IMR-90 (cell line): ENCODE results near the gene MPV17L. TPM values are rescaled to one million over a fixed set of nuclear protein-coding genes. Genes with fewer than 3 reads are reported as not detected.
A peak's percentile ranks its signal among the peaks of the same experiment; 100 is the strongest.

Source experiments
- ATAC-seq: fragments of 200-7000 bp; cut with Tn5 transposase; 2 replicates; pipeline ENCODE4 v1.9.1; 2020; ENCODE audit warnings: low read depth, mild to moderate bottlenecking, moderate library complexity
- BruUV-seq: library from RNA; stranded (reverse); fragments of 400-500 nt; replicated peaks from 2 replicates; lab custom pipeline; 2021; lab: Mats Ljungman, UMichigan
- CTCF ChIA-PET: fragments of 300-600 bp; formaldehyde crosslinking; extraction: SDS; loops from one replicate; lab custom pipeline; 2021; ENCODE audit warnings: antibody characterized with exemption; lab: Yijun Ruan, JAX
- POLR2A ChIA-PET: fragments of 300-600 bp; sonication (Branson Sonifier 250); formaldehyde crosslinking; loops from one replicate; lab custom pipeline; 2022; ENCODE audit warnings: antibody characterized with exemption; ENCODE audit not compliant: unreplicated experiment; lab: Charles Lee
- DNase-seq: peaks from one replicate; pipeline ENCODE4 v3.0.0; 2013
- H2AFZ ChIP-seq: replicated peaks from 2 replicates; pipeline ENCODE3; 2013; ENCODE audit warnings: low read length, mild to moderate bottlenecking; ENCODE audit not compliant: poor library complexity
- H2AK5ac ChIP-seq: 2 replicates; pipeline ENCODE4 v1.6.1; 2013; ENCODE audit warnings: low read depth, low read length, inconsistent platforms
- H2AK9ac ChIP-seq: replicated peaks from 2 replicates; pipeline ENCODE3; 2013; ENCODE audit warnings: mild to moderate bottlenecking, low read depth, low read length, moderate library complexity; ENCODE audit not compliant: poor library complexity
- H2BK120ac ChIP-seq: 2 replicates; pipeline ENCODE4 v1.6.1; 2013; ENCODE audit warnings: low read depth, low read length, inconsistent platforms
- H2BK15ac ChIP-seq: 3 replicates; pipeline ENCODE4 v1.6.1; 2013; ENCODE audit warnings: low read depth, low read length, inconsistent platforms
- H2BK20ac ChIP-seq: 2 replicates; pipeline ENCODE4 v1.6.1; 2013; ENCODE audit warnings: low read depth, mild to moderate bottlenecking, inconsistent platforms, low read length, moderate library complexity
- H2BK5ac ChIP-seq: 2 replicates; pipeline ENCODE4 v1.6.1; 2013; ENCODE audit warnings: mild to moderate bottlenecking, low read depth, low read length, inconsistent platforms; ENCODE audit not compliant: poor library complexity, severe bottlenecking
- H3K14ac ChIP-seq: replicated peaks from 2 replicates; pipeline ENCODE4 v1.6.1; 2013; ENCODE audit warnings: low read depth, low read length, inconsistent platforms
- H3K18ac ChIP-seq: 2 replicates; pipeline ENCODE4 v1.6.1; 2013; ENCODE audit warnings: low read depth, low read length, control low read depth
- H3K23ac ChIP-seq: 2 replicates; pipeline ENCODE4 v1.6.1; 2013; ENCODE audit warnings: low read depth, low read length, inconsistent platforms
- H3K27ac ChIP-seq: 2 replicates; pipeline ENCODE4 v1.5.1; 2013; ENCODE audit warnings: mild to moderate bottlenecking, control low read depth, low read length; ENCODE audit not compliant: insufficient read depth
- H3K27me3 ChIP-seq: 2 replicates; pipeline ENCODE4 v1.6.1; 2013; ENCODE audit warnings: low read length; ENCODE audit not compliant: control insufficient read depth, insufficient read depth
- H3K36me3 ChIP-seq: 2 replicates; pipeline ENCODE4 v1.6.1; 2013; ENCODE audit warnings: low read length, mixed read lengths; ENCODE audit not compliant: control insufficient read depth, insufficient read depth
- H3K4ac ChIP-seq: 2 replicates; pipeline ENCODE4 v1.6.1; 2013; ENCODE audit warnings: low read depth, low read length, inconsistent platforms
- H3K4me1 ChIP-seq: 2 replicates; pipeline ENCODE4 v1.6.1; 2013; ENCODE audit warnings: low read length, mixed read lengths; ENCODE audit not compliant: control insufficient read depth, insufficient read depth
- H3K4me2 ChIP-seq: 2 replicates; pipeline ENCODE4 v1.6.1; 2013; ENCODE audit warnings: low read depth, mild to moderate bottlenecking, control low read depth, low read length, moderate library complexity
- H3K4me3 ChIP-seq: 2 replicates; pipeline ENCODE4 v1.5.1; 2013; ENCODE audit warnings: low read depth, mild to moderate bottlenecking, control low read depth, low read length, moderate library complexity; ENCODE audit not compliant: insufficient read depth
- H3K56ac ChIP-seq: 2 replicates; pipeline ENCODE4 v1.6.1; 2013; ENCODE audit warnings: low read length, inconsistent platforms; ENCODE audit not compliant: insufficient read depth; ENCODE audit errors: extremely low read depth
- H3K79me1 ChIP-seq, 2 experiments: 2 replicates each; pipeline ENCODE4 v1.6.1; 2013; ENCODE audit warnings: low read length in 2 of 2, inconsistent platforms in 1 of 2, low read depth in 1 of 2
- H3K9ac ChIP-seq: 2 replicates; pipeline ENCODE4 v1.6.1; 2013; ENCODE audit warnings: low read depth, low read length, control low read depth
- H3K9me1 ChIP-seq: 2 replicates; pipeline ENCODE4 v1.6.1; 2013; ENCODE audit warnings: low read length, inconsistent platforms; ENCODE audit not compliant: insufficient read depth
- H3K9me3 ChIP-seq: 2 replicates; pipeline ENCODE4 v1.6.1; 2013; ENCODE audit warnings: low read length; ENCODE audit not compliant: control insufficient read depth, insufficient read depth
- H4K20me1 ChIP-seq: 2 replicates; pipeline ENCODE4 v1.6.1; 2013; ENCODE audit warnings: low read length, inconsistent platforms; ENCODE audit not compliant: insufficient read depth
- H4K5ac ChIP-seq: 2 replicates; pipeline ENCODE4 v1.6.1; 2013; ENCODE audit warnings: mild to moderate bottlenecking, low read depth, low read length, control low read depth
- H4K8ac ChIP-seq, 2 experiments: 2 replicates each; pipeline ENCODE4 v1.6.1; 2013; ENCODE audit warnings: low read depth in 2 of 2, low read length in 2 of 2, control low read depth in 1 of 2, inconsistent platforms in 1 of 2
- H4K91ac ChIP-seq: 2 replicates; pipeline ENCODE4 v1.6.1; 2013; ENCODE audit warnings: low read depth, low read length, inconsistent platforms; ENCODE audit not compliant: insufficient read depth
- CTCF ChIP-seq: conservative IDR thresholded peaks from 2 replicates; pipeline ENCODE4 v1.5.1; 2012; ENCODE audit warnings: mild to moderate bottlenecking, low read depth, low read length, improper control_type of control experiment
- MXI1 ChIP-seq: IDR thresholded peaks from 2 replicates; pipeline ENCODE4 v1.6.1; 2012; ENCODE audit warnings: low read depth, mild to moderate bottlenecking, low read length, moderate library complexity, borderline replicate concordance
- NFE2L2 ChIP-seq: fragments of 150-350 bp; IDR thresholded peaks from 2 replicates; pipeline ENCODE4 v1.6.1; 2016; ENCODE audit warnings: low read depth, mild to moderate bottlenecking, low read length
- POLR2A ChIP-seq: IDR thresholded peaks from 2 replicates; pipeline ENCODE4 v1.6.1; 2012; ENCODE audit warnings: mild to moderate bottlenecking, low read depth, low read length
- RAD21 ChIP-seq: IDR thresholded peaks from 2 replicates; pipeline ENCODE4 v1.6.1; 2012; ENCODE audit warnings: low read length, improper control_type of control experiment
- SMC3 ChIP-seq: fragments of 150-350 bp; IDR thresholded peaks from 2 replicates; pipeline ENCODE4 v1.6.1; 2016; ENCODE audit warnings: low read depth, mild to moderate bottlenecking, antibody characterized with exemption, low read length, moderate library complexity
- WGBS, 2 experiments: methylation state at CpG; one replicate each; pipeline versions ENCODE4 v1.1.5 to v1.1.7; 2013; ENCODE audit warnings: missing lambda C conversion rate in 2 of 2; ENCODE audit not compliant: insufficient read length in 1 of 2; ENCODE audit errors: extremely low coverage in 2 of 2; 5-methylcytosine and 5-hydroxymethylcytosine counted together
- dilution Hi-C: fragments of 300-500 bp; cut with HindIII; formaldehyde crosslinking; loops from one replicate; pipeline ENCODE4 v1.14.3; 2018; ENCODE audit warnings: low sequenced_read_pairs; ENCODE audit not compliant: unreplicated experiment
- in situ Hi-C: fragments of 300-500 bp; cut with MboI; formaldehyde crosslinking; loops from 3 replicates; pipeline ENCODE4 v1.14.3; 2019; ENCODE audit warnings: low sequenced_read_pairs, inconsistent platforms, mixed read lengths
- intact Hi-C: fragments of 100-400 bp; cut with micrococcal nuclease; formaldehyde crosslinking; loops from 2 replicates; pipeline ENCODE4 v1.10.0; 2022
- polyA plus RNA-seq, 3 experiments: library from polyadenylated mRNA; depleted of rRNA; stranded (reverse); fragments of >200 nt; gene quantifications; 2 replicates each; pipeline ENCODE4 v1.2.3, GENCODE V29; 2012; ENCODE audit warnings: low replicate concordance in 1 of 3
- total RNA-seq: library from RNA; depleted of rRNA; stranded (reverse); fragments of >200 nt; gene quantifications from 2 replicates; pipeline ENCODE4 v1.2.3, GENCODE V29; 2012
- TF ChIP-seq, protein P1 (sequence below): fragments of 150-350 bp; IDR thresholded peaks from 2 replicates; pipeline ENCODE4 v1.6.1; 2017; ENCODE audit warnings: mild to moderate bottlenecking, antibody characterized with exemption, low read length, low read depth

The MPV17L gene
- total and polyA plus RNA-seq, 2 of the 4 experiments (the other 2 are of a cell fraction), result 0.03 TPM; not detected in 1

DNA sequence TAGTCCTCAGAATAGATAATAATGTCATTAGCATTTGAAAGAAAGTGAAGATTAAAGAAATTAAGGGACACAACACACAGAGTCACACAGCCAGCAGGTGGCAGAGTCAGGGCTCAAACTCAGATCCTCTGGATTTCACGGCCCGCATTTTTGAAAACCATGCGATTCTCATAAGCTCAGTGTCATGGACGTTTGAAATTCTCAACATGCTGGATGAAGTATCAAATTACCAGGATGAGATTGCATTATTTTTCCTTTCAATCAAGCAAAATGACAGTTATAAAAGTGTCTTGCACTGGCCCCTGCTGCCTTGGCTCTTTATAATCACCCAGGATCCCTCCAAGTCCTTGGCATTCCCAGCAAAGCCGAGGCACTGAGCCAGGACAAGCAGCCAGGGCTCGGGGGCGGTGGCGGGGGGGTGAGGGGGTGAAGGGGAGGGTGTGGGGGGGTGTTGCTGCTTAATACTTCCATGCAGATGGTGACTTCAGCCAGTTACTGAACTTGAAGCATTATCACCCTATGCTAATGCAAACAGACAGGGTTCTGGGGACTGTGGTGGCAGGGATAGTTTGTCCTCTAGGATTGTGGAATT lies 32.2 kb downstream of the MPV17L start:
- Histone ChIP-seq H4K8ac (0 out of 4 replicates have a peak overlapping the region, but pooled peaks of 1 of the 2 experiments have one; percentile 22), H3K9me1 (no peaks in the 10 kb centered on the region), H2AK9ac (no peak overlapping the region), H4K5ac (no peak overlapping the region), H3K27me3 (no peaks in the 10 kb centered on the region; the same call in 1 of the 2 replicates), H4K20me1 (no peaks in the 10 kb centered on the region), H3K4ac (no peak overlapping the region), H3K4me2 (peak overlapping the region; percentile 17; the same call in 1 of the 2 replicates), H2BK120ac (peak overlapping the region; percentile 57), H3K23ac (no peak overlapping the region), H2BK20ac (peak overlapping the region; percentile 14), H2BK5ac (peak overlapping the region; percentile 46), H3K18ac (no peak overlapping the region), H3K27ac (no peak overlapping the region), H3K4me1 (no peaks in the 10 kb centered on the region), H2BK15ac (no peak overlapping the region), H3K79me1 (no peaks in the 10 kb centered on the region), H2AFZ (peak overlapping the region; percentile 79), H3K14ac (no peak overlapping the region), H3K4me3 (no peak overlapping the region), H2AK5ac (no peak overlapping the region), H3K9ac (no peak overlapping the region; the same call in 1 of the 2 replicates), H3K36me3 (no peaks in the 10 kb centered on the region), H3K56ac (0 out of 2 replicates have a peak overlapping the region, but pooled peaks have one; percentile 38), H3K9me3 (no peaks in the 10 kb centered on the region), H4K91ac (no peak overlapping the region)
- POLR2A ChIA-PET, result no interaction called here
- intact Hi-C loops (loop anchor here (2.0 to 10.0 kb wide), 4 partner anchors 80 to 770 kb away; no protein-coding TSS in a partner anchor), in situ Hi-C loops (loop anchor here (10.0 kb wide), 1 partner anchor 127 kb away; no protein-coding TSS in a partner anchor), dilution Hi-C loops (no loop called here)
- CTCF ChIA-PET, result interaction anchor here (0.6 to 2.1 kb wide), 9 partner anchors 62 to 216 kb away, joined by 3 to 7 read pairs (median 3); no protein-coding TSS in a partner anchor
- TF ChIP-seq CTCF (peak; percentile 76), MXI1 (peak; percentile 96), SMC3 (peak; percentile 94), RAD21 (peak; percentile 73), POLR2A (no peak), NFE2L2 (peak; percentile 59; the same call in 1 of the 2 replicates)
- TF ChIP-seq, protein P1, sequence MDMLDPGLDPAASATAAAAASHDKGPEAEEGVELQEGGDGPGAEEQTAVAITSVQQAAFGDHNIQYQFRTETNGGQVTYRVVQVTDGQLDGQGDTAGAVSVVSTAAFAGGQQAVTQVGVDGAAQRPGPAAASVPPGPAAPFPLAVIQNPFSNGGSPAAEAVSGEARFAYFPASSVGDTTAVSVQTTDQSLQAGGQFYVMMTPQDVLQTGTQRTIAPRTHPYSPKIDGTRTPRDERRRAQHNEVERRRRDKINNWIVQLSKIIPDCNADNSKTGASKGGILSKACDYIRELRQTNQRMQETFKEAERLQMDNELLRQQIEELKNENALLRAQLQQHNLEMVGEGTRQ, result no peak
- DNase-seq (peak; percentile 84), ATAC-seq (peak; percentile 94)
- BruUV-seq, result no TSS peak
- no CpG with 5 or more reads among the region's 8 CpGs for WGBS, 2 experiments
